GM18526 (cell line): Measurements from ENCODE around the gene BANK1.

ENCODE experiments used
- POLR2A ChIP-seq: IDR thresholded peaks from 3 replicates; pipeline ENCODE4 v1.6.1; 2011; ENCODE audit not compliant: insufficient read length; ENCODE audit errors: extremely low read depth

Gene BANK1

DNA sequence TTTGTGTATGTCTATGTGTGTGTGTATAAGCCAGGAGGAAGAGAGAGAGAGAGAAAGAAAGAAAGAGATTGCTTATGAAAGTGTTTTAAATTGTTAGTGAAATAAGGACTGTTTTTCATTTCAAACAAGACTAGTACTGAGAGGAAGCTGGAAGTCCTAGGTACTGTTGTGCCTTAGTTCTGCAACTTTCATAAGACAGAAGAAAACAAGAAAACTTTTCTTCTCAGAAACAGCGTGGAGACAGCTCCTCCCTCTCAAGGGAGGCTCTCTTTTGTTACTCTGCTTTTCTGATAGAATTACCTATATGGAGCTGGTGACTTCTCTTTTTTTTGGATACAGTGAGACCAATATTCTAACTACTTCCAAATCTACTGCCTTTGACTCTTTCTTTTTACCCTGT, 62.5 kb downstream of the BANK1 start:
- TF ChIP-seq POLR2A = no peak

DNA sequence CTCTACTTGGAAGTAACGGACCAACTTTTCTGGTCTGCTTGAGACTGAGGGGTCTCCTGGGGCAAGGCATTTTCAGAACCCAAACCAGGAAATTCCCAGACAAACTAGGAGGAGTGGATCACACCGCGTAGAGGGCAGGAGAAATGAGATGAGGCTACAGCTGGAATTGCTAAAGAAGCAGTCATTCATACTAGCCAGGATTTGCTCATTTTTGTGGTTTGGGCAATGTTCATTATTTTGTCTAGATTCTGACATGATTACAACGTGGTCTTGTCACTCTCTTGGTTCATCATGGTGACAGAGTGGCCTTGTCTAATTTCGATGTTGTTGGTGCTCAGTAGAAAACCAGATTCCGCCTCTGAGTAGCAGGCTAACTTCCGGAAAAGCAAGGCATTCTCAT, 63.2 kb downstream of the BANK1 start:
- TF ChIP-seq POLR2A = no peak

DNA sequence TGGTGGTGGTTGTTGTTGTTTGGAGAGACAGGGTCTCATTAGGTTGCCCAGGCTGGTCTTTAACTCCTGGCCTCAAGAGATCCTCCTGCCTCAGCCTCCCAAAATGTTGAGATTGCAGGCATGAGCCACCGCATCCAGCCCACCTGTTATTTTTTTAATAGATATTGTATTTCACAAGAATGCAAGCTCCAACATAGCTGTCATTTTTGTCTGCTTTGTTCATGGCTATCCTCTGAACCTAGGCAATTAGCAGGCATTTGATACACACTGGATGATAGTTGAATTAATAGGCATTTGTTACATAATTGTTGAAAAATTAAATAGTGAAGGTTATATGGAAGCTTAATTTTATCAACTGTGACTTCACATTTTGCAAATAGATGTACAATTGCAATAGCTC, 64.7 kb downstream of the BANK1 start:
- TF ChIP-seq POLR2A = no peak

DNA sequence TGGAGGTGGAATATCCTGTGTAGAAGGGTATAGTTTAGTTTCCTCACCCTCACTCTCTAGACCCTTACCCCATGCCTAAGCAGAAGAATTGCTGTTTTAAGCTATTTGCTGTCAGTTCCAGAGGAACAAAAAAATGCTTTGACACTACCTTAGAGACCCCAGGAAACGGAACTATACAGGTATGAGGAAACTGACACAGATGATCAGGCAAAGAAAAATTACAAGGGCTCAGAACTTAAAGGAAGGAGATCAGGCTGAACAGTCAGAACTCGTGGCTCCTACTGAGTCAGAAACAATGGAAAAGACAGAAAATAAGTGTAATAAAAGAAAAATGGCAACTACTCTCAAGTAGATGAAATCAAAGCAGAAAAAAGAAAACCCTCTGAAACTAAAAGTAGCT, 65.6 kb downstream of the BANK1 start:
- no peak for TF ChIP-seq POLR2A

DNA sequence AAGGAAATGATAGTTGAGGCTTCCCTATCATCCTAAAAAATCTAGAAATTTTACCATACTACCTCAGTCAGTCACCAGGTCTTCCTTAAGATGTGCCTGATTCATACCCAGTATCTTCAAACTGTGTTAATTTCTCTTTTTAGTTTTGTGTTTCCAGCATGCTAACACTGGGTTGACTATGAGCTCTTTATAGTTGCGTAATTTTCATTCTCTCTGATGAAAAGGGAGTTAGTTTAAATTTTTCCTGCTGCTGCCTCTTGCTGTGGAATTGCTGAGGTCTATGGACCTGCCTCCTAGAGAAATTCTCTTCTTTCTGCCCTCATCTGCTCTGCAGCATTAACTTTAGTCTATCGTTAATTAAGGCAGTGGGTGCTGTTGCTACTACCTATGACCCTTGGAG, 66.6 kb downstream of the BANK1 start:
- no peak for TF ChIP-seq POLR2A

DNA sequence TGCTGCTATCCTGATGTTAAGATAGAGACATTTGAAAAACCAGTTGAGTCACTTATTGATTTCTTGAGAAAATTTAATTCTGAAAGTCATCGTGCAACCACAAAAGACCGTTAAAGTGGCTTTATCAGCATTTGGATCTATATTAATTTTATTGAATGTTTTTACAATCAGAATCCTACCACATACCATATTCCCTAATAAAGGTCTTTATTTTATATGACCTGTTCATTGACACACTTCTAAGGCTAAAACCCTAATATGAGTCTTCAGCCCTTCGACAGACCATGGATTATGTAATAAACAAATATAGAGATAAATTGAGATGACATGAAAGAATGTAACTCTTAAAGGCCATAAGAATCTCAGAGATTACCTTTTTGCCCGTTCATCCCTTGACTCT, 68.1 kb downstream of the BANK1 start:
- no peak for TF ChIP-seq POLR2A

DNA sequence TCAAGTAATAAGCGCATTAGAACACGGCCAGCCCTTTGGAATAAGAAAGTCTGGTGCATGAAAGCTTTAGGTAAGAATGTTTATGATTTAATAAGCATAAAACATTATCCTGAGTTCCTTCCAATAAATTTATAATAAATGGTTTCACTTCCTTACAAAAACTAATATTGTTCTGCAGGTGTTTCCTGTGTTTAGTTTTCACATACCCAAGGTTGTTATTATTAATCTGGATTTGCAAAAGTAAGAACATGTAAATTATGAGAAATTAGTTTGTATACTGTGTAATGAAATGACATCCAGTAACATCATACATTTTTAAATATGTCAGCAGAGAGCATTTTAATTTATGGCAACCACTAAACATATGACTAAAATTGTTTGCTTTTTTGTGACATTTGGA, 72.1 kb downstream of the BANK1 start:
- no peak for TF ChIP-seq POLR2A

DNA sequence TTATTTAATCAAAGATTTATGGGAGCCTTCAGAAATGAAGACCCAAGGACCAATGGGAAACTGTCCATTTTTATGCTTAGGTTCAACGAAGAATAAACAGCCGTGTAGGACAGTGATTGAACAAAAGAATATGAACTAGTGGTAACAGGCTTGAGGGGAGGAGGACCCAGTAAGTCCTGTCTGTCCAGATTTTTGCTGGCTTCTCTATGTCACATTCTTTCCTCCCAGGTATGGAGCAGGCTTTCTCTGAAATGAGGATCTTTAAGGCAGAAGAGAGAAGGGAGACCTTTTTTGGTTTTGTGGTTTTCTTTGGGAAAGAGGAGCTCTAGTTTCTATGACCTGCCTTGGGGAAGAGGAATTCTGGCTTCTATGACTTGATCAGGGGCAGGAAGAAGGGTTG, 74.1 kb downstream of the BANK1 start:
- no peak for TF ChIP-seq POLR2A

DNA sequence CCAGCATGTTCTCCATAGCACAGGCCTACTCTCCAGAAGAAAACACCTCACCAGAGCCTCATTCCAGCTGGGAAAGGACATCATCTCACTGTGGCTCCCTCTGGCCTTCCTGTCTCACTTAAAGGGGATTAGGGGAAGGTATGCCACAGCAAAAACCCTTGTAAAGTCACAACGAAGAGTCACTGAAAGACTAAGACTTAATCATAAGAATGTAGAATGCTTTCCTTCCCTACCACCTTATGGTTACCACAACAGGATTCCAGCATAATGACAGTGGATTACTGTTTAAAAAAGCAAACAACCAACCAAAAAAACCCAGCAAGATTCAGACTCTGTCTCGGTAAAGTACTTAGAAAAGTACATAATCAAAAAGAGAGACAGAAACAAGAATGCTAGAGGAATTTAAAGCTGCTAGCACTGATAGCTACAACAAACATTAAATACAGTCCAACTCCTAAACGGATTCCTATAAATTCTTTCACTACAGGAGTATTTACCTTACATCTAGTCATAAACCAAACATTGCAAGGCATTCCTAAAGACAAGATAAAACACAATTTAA, 75.1 kb downstream of the BANK1 start:
- no peak for TF ChIP-seq POLR2A

DNA sequence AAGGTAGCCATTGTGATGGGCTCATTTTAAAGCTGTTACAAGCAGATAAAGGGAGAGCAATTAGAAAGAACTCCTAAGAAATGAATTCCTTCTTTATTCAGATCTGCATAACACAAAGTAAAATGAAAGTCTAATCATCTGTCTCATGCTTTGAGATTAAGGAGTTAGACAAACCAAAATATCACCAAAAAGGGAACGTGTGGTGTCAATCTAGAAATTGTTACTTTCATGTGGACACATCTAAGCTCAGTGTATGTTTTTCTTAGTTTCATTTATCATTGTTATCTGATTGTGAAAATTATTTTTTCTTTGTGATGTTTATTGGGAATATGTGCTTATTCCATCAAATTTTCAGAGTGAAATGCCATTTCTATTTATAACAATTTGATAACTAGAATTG, 80.3 kb downstream of the BANK1 start:
- no peak for TF ChIP-seq POLR2A

DNA sequence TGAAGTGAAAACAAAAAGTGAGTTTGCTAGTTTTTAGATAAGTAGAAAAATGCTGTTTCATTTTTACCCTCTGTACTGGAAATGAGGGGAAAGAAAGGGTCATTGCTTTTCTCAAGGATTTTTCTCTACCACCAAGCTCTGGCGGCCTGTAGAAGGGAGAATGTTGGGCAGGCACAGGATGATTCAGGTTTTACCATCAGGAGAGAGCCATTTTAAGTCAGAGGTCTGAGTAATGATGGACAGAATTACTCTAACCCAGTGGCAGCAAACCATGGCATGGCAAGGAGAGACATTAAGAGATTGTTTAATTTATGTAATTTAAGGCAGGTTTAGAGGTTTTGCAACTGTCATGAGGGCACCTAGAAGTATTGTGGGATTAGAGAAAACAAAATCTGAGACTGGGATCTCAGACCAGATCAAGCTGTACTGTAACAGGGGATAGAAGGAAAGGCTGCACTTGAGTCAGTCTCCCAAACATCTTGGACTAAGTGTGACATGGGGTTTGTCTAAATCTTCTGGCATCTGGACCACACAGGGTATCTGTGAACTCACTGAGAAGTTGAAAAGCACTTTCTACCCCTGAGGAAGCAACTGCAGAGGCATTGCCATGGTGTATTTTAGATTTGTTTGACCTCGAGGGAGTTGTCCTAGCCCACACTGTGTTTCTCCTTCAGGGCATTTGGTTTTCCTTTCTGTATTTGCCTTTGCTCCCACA, 81.6 kb downstream of the BANK1 start:
- no peak for TF ChIP-seq POLR2A

DNA sequence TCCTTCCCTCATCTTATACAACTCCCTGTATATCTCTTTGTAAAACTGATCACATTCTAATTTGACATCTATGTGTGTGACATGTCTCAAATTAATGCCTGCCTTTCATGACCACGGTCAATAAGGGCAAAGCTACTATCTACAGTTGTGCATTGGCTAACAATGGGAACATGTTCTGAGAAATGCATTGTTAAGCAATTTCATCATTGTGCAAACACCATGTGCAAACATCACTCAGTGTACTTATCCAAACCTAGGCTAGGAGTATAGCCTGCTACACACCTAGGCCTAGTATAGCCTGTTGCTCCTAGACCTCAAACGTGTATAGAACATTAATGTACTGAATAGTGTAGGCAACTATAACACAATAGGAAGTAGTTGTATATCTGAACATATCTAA, 95.0 kb downstream of the BANK1 start:
- TF ChIP-seq POLR2A = no peak

DNA sequence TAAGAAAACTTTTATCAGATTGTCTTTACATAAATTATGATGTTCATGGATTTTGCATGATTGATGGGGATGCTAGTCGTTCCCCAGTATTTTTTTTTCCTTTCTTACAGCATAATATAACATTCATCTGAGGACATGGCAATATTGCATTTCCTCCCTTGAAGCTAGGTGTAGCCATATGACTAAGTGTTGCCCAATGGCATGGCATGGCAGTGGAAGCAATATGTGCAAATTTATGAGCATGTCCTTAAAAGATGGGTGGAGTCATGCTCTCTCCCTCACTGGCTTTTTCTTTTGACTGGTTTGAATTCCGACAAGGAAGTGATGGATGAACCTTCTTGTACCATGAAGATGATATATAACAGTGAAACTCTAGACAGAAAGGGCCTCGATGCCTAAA, 96.3 kb downstream of the BANK1 start:
- no peak for TF ChIP-seq POLR2A

DNA sequence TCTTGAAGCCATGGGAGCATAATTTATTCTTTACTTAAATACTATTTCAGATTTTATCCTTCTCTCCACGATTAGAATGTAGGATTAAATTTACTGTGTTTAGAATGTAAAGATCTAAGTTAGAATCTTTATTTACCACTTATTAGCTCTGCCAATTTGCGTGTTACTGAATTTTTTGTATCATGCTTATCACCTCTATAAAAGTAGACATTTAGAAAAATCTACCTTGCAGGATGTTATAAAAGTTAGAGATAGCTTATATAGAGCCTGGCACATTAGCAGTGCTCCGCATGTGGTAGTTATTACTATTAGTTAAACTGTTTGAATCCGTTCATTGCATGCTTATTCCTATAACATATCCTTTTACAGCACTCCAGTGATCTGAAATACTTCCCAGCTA, 97.9 kb downstream of the BANK1 start:
- no peak for TF ChIP-seq POLR2A

DNA sequence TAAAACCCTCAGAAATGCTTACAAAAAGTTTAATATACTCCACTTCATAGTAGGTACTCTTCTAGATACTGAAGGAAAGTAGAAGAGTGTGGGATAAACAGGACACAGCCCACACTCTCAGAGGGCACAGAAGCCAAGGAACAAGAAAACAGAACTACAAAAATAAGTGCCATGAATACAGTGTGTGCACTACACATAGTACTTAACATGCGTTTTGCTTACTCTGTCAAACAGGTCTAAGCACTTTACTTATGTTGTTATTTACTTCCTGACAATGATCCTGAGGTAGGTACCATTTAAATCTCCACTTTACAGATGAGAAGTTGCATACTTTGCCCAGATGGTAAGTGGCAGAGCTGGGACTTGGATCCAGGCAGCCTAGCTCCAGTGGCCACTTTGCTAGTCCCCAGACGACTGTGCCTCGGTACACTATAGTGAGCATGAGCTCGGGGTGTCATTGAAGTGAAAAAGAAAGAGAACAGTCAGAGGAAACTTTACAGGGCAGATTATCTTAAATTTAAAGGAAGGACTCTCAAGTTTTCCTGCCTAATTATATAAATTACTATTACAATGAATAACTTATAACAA, 120.3 kb downstream of the BANK1 start:
- no peak for TF ChIP-seq POLR2A

DNA sequence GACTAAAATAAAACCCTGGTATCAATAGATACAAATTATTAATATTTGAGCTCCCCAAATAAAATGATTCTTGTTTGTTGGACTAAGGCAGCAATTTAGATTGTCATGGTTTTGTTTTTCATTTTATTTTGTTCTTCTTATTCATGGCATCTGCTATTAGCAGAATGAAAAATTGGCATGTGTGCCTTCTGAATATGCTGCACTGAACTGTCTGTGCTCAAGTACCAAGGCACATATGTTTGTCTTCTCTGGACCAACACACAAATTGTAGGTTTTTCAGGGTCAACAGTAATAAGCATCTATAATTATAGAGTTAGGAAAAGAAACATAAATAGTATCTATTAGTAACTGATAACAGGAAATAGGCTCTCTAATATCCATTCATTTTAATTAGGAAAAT, 121.1 kb downstream of the BANK1 start:
- no peak for TF ChIP-seq POLR2A

DNA sequence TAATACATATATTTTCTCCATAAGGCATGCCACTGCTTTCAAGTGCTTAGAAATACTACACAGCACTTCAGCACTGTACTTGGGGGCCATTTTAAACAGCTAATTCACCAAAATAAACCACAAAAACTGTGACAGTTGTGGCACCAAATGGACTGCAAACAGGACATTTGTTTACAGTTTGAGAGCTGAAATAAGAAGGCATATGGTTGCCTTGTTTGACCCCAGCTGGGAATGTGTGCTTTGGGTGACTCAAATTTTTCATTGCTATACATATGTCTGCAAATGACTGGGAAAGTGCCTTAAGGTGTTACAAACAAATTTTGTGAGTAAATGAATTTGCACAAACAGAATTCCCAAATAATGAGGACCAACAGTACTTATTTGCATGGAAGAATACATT, 124.2 kb downstream of the BANK1 start:
- TF ChIP-seq POLR2A = no peak
